ENCODE data around the gene SAFB. TPM values are rescaled to one million over a fixed set of nuclear protein-coding genes. Genes with fewer than 3 reads are reported as not detected.

The SAFB gene
- total RNA-seq, 1 donor from 2014 or later = 57.9 TPM

GRCh38 chr19:5579286-5579685 lies 43.6 kb upstream of the SAFB start:
- Histone ChIP-seq H3K9me3 (ENCODE audit: low read depth) (no peaks in the 10 kb centered on the region), H3K9ac (no peak overlapping the region), H3K79me2 (ENCODE audit: low read depth) (no peaks in the 10 kb centered on the region), H3K4me3 (no peak overlapping the region), H3K27me3 (no peaks in the 10 kb centered on the region), H4K20me1 (ENCODE audit: low read depth) (no peaks in the 10 kb centered on the region), H3K4me2 (no peak overlapping the region), H3K4me1 (peaks cover 4% of the 10 kb centered on the region), H3K36me3 (no peaks in the 10 kb centered on the region), H3K27ac (no peak overlapping the region), H3F3A (ENCODE audit: low read depth) (no peaks in the 10 kb centered on the region), H2AFZ (replicated peaks) (no peak overlapping the region)
- H3K9me3 Mint-ChIP-seq = no peaks in the 10 kb centered on the region
- no peak overlapping the region for H3K4me3 Mint-ChIP-seq
- H3K27me3 Mint-ChIP-seq (ENCODE audit: insufficient read depth, low read depth) = peaks cover 8% of the 10 kb centered on the region
- peaks cover 30% of the 10 kb centered on the region for H3K4me1 Mint-ChIP-seq
- DNase-seq (ENCODE audit: low spot score) = no peak
- no peak for TF ChIP-seq EZH2phosphoT487 (IDR thresholded peaks at IDR 0.05)
- no peak for TF ChIP-seq EZH2 (IDR thresholded peaks at IDR 0.05)
- no peak for TF ChIP-seq CTCF (IDR thresholded peaks at IDR 0.05)
- H3K27ac Mint-ChIP-seq = no peak overlapping the region
- H3K36me3 Mint-ChIP-seq = no peaks in the 10 kb centered on the region

- no peak overlapping the region for H3K4me3 ChIP-seq
- H3K27ac ChIP-seq = no peak overlapping the region
- DNase-seq (ENCODE audit: low spot score) = no peak
- H3K9me3 ChIP-seq (ENCODE audit: low read depth) = no peaks in the 10 kb centered on the region
- Mint-ChIP-seq H3K4me3 (no peak overlapping the region), H3K4me1 (peaks cover 34% of the 10 kb centered on the region), H3K27ac (peak overlapping the region; percentile 90), H3K27me3 (ENCODE audit: insufficient read depth, low read depth) (peaks cover 8% of the 10 kb centered on the region), H3K9me3 (no peaks in the 10 kb centered on the region), H3K36me3 (no peaks in the 10 kb centered on the region)
- H3K4me2 ChIP-seq = no peak overlapping the region
- no peaks in the 10 kb centered on the region for H3K36me3 ChIP-seq
- H3K4me1 ChIP-seq = peaks cover 4% of the 10 kb centered on the region
- H3F3A ChIP-seq (ENCODE audit: low read depth) = no peaks in the 10 kb centered on the region
- no peaks in the 10 kb centered on the region for H4K20me1 ChIP-seq (ENCODE audit: low read depth)
- no peak overlapping the region for H2AFZ ChIP-seq (replicated peaks)
- H3K9ac ChIP-seq = no peak overlapping the region
- H3K79me2 ChIP-seq (ENCODE audit: low read depth) = no peaks in the 10 kb centered on the region
- TF ChIP-seq EZH2phosphoT487 (IDR thresholded peaks at IDR 0.05) (no peak), EZH2 (IDR thresholded peaks at IDR 0.05) (no peak), CTCF (IDR thresholded peaks at IDR 0.05) (no peak)
- no peaks in the 10 kb centered on the region for H3K27me3 ChIP-seq
Measured at GRCh38 chr19:5579697-5580096, 43.2 kb upstream of the SAFB start.

GRCh38 chr19:5580161-5580571 lies 42.7 kb upstream of the SAFB start:
- no peaks in the 10 kb centered on the region for H3K79me2 ChIP-seq (ENCODE audit: low read depth)
- H4K20me1 ChIP-seq (ENCODE audit: low read depth) = no peaks in the 10 kb centered on the region
- no peak overlapping the region for H2AFZ ChIP-seq (replicated peaks)
- H3K4me1 Mint-ChIP-seq = peaks cover 37% of the 10 kb centered on the region
- TF ChIP-seq EZH2 (IDR thresholded peaks at IDR 0.05) (no peak), EZH2phosphoT487 (IDR thresholded peaks at IDR 0.05) (no peak), CTCF (IDR thresholded peaks at IDR 0.05) (no peak)
- H3K9me3 Mint-ChIP-seq = no peaks in the 10 kb centered on the region
- H3K27ac Mint-ChIP-seq = peak overlapping the region; percentile 90
- peaks cover 3% of the 10 kb centered on the region for H3F3A ChIP-seq (ENCODE audit: low read depth)
- no peak overlapping the region for H3K27ac ChIP-seq
- no peak for DNase-seq (ENCODE audit: low spot score)
- H3K4me3 ChIP-seq = no peak overlapping the region
- H3K36me3 ChIP-seq = no peaks in the 10 kb centered on the region
- peak overlapping the region; percentile 58 for H3K9ac ChIP-seq
- H3K9me3 ChIP-seq (ENCODE audit: low read depth) = no peaks in the 10 kb centered on the region
- no peaks in the 10 kb centered on the region for H3K36me3 Mint-ChIP-seq
- H3K27me3 Mint-ChIP-seq (ENCODE audit: insufficient read depth, low read depth) = peaks cover 8% of the 10 kb centered on the region
- no peak overlapping the region for H3K4me2 ChIP-seq
- no peak overlapping the region for H3K4me3 Mint-ChIP-seq
- no peaks in the 10 kb centered on the region for H3K27me3 ChIP-seq
- peaks cover 6% of the 10 kb centered on the region for H3K4me1 ChIP-seq

Measured in neural progenitor cell (in vitro differentiated cells).